ENCODE results near the gene MFAP1.
"Not testable (repeated sequence)": the region's sequence is repeated elsewhere in the genome, so short reads cannot be mapped to it uniquely, and the experiment has no call there.

MFAP1 gene, protein sequence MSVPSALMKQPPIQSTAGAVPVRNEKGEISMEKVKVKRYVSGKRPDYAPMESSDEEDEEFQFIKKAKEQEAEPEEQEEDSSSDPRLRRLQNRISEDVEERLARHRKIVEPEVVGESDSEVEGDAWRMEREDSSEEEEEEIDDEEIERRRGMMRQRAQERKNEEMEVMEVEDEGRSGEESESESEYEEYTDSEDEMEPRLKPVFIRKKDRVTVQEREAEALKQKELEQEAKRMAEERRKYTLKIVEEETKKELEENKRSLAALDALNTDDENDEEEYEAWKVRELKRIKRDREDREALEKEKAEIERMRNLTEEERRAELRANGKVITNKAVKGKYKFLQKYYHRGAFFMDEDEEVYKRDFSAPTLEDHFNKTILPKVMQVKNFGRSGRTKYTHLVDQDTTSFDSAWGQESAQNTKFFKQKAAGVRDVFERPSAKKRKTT

DNA sequence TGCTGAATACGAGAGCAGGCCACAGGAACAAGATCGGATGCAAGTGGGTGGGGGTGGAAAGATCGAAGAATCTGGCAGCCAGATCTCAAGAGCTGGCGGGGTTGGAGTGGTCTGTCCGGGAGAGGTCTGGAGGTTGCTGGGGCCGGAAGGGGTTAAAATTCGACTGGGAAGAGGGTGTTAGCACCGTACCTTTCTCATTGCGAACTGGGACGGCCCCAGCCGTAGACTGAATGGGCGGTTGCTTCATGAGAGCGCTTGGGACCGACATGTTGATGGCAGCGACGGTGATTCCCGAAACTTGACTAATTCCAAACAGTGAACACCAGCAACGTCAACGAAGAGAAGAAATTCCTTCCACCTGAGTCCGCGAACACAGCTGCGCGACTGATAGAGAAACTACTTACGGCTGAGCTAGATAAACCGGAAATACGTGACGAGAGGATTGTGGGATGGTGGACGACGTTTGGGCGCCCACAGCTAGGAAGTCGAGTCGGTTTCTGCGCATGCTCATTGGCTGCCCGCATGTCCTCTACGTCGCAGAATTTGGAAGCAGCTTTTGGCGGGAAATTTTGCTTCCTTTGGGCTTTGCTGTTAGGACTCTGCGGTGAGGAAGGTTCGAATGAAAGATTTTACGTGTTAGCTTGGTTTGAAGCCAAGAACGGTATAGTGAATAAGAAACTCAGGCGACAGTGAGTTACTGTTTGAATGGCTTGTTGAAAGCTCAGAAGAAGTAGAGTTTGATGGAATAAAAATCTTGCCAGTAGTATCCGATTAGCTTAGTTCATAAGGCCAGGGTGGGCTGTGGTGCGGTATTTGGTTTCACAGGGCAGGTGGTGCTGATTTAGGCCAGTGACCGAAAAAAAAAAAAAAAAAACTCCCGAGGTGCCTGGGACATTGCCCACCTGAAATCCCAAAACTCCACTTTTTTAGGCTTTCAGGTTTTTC, at the start of gene MFAP1:
TSS of gene MFAP1 (minus strand) at position 389 of the 945 bp plus-strand sequence. CDS start at position 268, 121 bp downstream.
- peak; percentile 91 for DNase-seq

DNA sequence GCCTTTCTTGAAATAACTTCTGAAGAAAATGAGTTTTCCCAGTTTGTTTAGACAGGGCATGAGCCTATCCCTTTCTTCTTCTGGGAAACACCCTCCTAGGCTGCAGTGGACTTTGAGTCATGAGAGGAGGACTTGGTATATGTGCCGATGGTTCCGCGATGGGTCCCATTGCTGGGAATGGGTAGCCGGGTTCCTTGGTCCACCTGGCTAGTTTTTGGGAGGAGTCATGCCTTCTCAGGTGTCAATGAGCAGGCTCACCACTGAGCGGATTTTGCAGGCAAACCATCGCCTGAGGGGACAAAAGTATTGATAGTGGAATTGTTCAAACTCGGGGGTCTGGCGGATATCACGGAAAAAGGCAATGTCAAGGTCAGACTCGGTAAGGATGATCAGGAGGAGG, 49.2 kb upstream of the MFAP1 start:
- DNase-seq: no peak

DNA sequence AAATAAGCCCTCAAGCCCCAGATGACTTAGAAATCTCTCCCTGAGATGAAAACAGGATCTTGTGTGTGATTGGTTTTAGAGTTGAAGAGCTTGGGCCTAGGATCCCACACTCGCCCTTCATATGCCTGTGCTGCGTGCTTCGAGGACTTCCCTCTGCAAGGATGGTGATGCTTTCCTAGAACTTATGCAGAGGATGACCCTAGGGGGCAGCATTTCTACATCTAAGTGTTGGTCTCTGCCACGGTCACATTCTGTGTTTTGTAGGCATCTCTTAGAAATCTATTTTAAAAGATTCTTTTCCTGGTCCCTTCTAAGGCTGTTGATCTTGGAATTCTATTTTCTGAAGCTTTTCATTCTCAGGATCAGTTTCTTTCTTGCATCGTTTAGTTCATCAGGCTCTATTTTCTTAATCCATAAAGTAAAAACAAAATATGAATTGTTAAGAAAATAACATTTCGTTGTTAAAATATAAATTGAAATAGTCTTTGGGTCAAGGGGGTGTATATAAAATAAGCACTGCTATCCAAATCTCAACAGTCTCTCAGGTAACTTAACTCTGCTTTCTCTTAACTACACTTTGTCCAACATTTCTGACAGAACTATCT, 48.0 kb upstream of the MFAP1 start:
- DNase-seq: no peak

DNA sequence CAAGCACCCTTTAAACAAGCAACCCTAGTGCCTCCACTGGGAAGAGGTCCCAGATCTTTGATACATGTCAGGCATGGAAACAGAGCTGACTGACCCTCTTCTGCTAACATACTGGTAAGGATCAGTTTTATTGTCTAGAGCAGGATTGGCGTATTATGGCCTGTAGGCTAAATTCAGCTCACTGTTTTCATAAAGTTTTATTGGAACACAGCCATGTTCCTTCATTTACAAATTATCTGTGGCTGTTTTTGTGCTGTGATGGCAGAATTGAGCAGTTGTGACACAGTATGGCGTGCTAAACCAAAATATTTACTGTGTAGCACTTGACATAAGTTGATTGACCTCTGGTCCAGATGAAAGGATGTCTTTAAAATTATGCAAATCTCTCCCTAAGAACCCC, 47.3 kb upstream of the MFAP1 start:
- DNase-seq: no peak

DNA sequence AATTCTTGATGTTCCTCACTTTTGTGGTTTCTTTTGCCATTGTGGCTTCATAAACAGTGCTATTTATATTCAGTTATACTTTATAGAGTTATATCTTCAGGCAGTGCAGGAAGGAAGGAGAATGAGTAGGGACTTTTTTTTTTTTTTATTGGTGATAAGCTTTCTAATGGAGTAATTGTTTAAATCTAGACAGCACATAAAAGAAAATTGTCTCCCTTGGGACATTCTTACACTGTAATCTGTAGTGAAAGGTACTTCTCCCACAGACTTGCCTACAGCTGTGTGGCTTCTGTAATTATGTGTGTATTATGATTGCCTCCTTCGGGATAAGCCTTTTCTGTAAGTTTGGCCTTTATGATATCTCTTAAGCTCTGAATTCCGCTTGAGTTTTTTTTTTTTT, 43.9 kb upstream of the MFAP1 start:
- no peak for DNase-seq

DNA sequence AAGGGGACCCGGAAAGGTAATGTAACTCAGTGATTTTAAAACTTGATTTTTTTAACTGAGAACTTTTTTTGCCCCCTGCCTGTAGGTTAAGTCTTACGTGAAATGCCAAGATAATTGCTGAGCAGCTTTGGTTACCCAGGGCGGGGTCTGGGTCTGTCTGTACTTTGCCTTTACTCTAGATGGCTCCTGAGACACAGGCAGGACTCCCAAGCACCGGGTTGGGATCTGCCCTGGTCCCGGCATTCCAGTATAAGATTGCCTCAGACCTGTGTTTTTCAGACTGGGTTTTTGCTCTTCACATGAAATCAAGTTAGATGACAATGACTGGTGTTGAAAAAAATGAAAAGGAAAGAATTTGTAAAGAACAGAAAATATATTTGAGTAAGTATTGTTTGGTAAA, 42.6 kb upstream of the MFAP1 start:
- DNase-seq: no peak

DNA sequence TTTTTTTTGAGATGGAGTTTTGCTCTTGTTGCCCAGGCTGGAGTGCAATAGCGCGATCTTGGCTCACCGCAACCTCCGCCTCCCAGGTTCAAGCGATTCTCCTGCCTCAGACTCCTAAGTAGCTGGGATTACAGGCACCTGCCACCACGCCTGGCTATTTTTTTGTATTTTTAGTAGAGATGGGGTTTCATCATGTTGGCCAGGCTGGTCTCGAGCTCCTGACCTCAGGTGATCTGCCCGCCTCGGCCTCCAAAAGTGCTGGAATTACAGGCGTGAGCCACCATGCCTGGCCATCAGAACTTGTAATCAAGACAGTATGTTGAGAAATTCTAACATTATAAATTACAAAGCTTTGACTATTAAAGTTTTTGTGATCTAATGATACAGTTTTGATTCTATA, 42.1 kb upstream of the MFAP1 start:
- DNase-seq: not testable (repeated sequence)

DNA sequence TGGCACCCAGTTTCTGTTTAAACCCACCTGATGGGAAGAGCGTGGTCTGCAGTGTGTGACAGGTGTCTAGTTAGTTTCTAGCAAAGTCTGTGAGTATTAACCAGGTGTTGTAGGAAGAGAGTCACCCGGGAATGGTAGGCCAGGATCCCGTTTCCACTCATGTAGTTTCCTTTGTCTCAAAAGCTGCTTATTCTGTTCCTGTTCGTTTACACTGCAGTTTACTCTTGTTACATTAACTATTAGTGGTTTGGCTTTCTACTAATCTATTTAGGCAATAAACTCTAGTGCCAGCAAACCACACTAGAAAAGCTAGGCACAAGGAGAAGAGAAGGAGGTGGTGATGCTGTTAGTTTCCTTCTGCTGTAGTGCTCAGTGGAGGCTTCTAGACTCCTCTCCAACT, 35.1 kb upstream of the MFAP1 start:
- no peak for DNase-seq

DNA sequence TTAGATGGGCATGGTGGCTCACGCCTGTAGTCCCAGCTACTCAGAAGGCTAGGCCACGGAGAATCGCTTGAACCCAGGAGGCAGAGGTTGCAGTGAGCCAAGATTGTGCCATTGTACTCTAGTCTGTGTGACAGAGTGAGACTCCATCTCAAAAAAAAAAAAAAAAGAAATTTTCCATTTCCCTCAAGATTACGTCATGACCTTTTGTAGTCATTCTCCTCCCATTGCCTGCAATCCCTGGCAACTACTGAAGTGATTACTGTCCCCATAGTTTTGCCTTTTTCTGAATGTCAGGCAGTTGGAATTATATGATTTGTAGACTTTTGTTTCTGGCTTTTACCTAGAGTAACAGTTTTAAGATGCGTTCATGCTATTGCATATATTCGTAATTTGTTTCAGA, 30.3 kb upstream of the MFAP1 start:
- no peak for DNase-seq

DNA sequence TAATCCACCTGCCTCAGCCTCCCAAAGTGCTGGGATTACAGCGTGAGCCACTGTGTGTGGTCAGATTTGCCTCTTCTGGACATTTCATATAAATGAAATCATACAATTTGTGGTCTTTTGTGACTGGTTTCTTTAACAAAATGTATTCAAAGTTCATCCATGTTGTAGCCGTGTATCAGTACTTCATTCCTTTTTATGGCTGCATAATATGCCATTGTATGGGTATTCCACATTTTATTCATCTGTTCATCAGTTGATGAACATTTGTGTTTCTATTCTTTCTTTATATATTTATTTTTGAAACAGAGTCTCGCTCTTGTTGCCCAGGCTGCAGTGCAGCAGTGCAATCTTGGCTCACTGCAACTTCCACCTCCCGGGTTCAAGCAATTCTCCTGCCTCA, 28.1 kb upstream of the MFAP1 start:
- DNase-seq: no peak

DNA sequence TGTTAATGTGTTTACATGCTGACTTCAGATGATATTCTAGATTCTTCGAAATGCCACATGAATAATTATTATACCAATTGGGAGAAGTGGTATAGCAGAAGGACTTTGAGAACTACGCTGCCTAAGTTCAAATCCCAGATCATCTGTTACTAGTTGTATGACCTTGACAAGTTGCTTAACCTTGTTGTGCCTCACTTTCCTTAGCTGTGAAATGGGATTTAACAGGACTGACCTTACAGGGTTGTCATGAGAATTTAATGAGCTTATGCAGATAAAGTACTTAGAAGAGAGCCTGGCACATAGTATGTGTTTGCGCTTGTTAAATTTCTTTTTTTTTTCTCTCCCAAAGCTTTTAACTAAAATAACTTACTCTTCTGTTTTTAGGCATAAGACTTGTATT, 26.8 kb upstream of the MFAP1 start:
- no peak for DNase-seq

DNA sequence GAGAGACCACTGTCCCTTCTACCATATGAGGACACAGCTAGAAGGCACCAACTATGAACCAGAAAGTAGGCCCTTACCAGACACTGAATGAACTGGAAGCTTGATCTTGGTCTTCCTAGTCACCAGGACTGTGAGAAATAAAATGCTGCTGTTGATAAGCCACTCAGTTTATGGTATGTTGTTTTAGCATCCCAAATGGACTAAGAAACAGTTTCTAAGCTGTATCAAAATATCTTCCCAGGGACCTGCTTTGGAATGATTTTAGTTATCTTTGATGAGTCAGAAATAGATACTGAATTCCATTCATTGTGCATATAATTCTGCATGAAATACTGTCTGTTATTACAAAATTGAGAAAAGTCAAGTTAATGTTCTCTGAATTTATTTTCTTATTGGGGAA, 20.9 kb upstream of the MFAP1 start:
- no peak for DNase-seq

DNA sequence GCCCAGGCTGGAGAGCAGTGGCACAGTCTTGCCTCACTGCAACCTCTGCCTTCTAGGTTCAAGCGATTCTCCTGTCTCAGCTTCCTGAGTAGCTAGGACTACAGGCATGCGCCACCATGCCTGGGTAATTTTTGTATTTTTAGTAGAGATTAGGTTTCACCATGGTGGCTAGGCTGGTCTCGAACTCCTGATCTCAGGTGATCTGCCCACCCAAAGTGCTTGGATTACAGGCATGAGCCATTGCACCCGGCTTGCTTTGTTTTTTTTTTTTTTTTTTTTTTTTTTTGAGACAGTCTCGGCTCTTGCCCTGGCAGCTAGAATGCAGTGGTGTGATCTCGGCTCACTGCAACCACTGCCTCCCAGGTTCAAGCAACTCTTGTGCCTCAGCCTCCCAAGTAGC, 8.0 kb upstream of the MFAP1 start:
- not testable (repeated sequence) for DNase-seq

DNA sequence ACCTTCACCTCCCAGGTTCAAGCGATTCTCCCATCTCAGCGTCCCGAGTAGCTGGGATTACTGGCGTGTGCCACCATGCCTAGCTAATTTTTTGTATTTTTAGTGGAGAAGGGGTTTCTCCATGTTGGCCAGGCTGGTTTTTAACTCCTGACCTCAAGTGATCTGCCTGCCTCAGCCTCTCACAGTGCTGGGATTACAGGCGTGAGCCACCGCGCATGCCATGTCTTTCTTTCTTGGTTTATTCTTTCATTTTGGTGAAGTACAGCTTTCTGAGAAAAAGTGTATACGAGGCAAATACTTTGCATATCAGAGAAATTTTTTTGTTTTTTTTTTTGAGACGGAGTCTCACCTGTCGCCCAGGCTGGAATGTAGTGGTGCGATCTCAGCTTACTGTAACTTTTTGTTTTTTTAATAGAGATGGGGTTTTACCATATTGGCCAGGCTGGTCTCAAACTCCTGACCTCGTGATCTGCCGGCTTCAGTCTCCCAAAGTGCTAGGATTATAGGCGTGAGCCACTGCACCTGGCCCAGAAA, 7.1 kb upstream of the MFAP1 start:
- not testable (repeated sequence) for DNase-seq

DNA sequence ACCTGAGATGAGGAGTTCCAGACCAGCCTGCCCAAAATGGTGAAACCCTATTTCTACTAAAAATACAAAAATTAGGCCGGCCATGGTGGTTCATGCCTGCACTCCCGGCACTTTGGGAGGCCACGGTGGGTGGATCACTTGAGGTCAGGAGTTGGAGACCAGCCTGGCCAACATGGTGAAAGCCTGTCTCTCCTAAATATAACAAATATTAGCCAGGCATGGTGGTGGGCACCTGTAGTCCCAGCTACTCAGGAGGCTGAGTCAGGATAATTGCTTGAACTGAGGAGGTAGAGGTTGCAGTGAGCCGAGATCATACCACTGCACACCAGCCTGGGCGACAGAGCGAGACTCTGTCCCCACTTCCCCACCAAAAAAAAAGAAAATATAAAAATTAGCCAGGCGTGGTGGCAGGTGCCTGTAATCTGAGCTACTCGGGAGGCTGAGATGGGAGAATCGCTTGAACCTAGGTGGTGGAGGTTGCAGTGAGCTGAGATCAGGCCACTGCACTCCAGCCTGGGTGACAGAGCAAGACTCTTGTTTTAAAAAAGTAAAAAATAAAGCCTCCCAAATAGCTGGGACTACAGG, 6.3 kb upstream of the MFAP1 start:
- not testable (repeated sequence) for DNase-seq

DNA sequence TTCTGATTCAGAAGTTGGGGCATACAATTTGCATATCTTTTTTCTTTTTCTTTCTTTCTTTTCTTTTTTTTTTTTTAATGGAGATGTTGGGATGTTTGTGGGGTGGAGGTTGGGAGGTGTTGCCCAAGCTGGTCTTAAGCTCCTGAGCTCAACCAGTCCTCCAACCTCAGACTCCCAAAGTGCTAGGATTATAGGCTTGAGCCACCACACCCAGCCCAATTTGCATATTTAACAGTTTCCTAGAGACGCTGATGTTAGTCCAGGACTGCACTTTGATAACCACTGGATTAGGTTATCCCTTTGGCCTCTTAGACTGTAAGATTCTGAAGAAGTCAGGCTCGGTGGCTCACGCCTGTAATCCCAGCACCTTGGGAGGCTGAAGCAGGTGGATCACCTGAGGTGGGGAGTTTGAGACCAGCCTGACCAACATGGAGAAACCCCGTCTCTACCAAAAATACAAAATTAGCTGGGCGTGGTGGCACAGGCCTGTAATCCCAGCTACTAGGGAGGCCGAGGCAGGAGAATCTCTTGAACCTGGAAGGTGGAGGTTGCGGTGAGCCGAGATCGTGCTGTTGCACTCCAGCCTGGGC, 5.6 kb upstream of the MFAP1 start:
- DNase-seq: not testable (repeated sequence)

DNA sequence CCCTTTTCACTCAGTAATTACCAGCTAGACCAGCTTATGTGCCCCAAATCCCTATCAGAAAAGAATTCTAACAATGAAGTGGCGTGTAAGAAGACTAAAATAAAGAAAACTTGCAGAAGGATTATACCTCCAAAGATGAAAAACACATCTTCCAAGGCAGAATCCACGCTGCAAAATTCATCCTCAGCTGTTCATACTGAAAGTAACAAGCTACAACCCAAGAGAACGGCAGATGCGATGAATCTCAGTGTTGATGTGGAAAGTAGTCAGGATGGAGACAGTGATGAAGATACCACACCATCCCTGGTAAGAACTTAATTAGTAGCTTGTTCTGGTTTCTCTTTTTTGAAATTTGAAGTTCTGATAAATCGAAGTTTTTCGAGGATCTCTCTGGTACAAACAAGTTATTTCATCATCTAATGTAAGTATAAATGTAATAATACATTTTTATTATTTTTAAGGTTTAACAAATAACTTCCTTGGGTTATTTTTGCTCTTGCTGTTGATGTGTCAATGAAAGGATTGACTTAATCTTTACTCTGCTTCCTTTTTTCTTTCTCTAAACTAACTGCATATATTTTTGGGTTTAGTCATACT, 3.7 kb upstream of the MFAP1 start:
- peak; percentile 21 for DNase-seq

DNA sequence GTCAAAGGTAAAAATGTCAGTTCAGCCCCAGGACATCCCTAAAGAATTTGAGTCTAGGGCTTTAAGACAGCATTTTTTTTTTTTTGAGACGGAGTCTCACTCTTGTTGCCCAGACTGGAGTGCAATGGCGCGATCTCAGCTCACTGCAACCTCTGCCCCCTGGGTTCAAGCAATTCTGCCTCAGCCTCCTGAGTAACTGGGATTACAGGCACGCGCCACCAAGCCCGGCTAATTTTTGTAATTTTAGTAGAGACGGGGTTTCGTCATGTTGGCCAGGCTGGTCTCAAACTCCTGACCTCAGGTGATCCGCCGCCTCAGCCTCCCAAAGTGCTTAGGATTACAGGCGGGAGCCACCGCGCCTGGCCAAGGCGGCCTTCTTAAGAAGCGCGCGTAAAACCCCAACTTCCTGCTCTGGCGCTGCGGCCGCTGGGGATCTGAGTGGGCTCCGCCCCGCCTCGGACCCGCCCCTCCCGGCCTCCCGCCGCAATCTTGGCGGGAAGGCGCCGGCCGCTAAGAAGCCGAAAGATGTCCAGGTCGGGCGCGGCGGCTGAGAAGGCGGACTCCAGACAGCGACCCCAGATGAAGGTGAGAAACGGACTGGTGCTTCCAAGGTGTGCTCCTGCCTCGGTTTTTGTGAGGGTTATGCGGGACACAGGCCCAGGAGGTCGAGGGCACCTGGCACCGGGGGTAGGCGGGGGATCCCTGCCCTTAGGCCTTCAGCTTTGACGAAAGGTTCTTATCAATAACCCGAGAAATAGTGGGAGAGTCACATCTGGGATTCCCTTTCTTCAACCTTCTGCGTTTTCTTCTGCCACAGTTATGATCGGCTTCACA, 2.2 kb upstream of the MFAP1 start, which contains the start of gene WDR76:
TSS of gene WDR76 (plus strand) at position 495 of the 834 bp plus-strand sequence. CDS start at position 526, 31 bp downstream.
- peak; percentile 77 for DNase-seq

DNA sequence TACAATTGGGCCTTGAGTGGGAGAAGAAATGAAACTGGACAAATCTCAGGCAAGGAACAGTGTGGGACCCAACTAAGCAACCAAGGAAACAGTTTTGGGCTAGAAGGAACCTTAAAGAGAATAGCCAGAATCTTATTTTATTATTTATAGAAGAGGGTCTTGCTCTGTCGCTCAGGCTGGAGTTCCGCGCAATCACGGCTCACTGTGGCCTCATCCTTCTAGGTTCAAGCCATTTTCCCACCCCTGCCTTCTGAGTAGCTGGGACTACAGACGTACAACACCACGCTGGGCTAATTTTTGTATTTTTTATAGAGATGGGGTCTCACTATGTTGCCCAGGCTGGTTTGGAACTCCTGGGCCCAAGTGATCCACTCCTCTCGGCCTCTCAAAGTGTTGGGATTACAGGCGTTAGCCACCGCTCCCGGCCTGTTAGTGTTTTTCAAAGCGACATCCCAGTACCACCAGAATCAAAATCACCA, 1.6 kb upstream of the MFAP1 start:
- no peak for DNase-seq

DNA sequence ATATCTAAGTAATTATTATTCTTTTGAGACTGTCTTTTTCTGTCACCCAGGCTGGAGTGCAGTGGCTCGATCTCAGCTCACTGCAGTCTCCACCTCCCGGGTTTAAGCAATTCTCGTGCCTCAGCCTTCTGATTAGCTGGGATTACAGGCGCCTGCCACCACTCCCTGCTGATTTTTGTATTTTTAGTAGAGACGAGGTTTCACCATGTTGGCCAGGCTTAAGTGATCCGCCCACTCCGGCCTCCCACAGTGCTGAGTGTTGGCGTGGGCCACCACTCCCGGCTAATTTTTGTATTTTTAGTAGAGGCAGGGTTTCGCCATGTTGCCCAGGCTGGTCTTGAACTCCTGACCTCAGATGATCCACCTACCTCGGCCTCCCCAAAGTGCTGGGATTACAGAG, 815 bp upstream of the MFAP1 start:
- DNase-seq: not testable (repeated sequence)

DNA sequence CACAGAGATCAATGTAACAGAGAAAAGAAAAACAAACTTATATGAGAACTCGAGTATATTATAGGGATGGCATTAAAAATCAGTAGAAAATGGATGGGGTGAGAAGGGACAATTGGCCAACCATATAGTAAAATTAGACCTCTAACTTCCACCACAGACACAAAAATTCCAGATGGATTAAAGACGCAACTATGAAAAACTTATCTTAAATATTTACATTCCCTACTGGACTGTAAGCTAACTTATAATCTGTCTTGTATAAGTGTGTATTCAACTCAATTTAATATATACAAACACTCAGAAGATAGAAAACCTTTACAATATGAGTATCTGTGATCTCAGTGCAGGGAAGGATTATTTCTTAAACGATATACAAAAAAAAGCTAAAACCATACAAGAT, 3.0 kb downstream of the MFAP1 start:
- DNase-seq: no peak
